Cardiac muscle cell (in vitro differentiated cells and primary cell): ENCODE results near the gene ABRACL. TPM values are rescaled to one million over a fixed set of nuclear protein-coding genes. Genes with fewer than 3 reads are reported as not detected.
A peak's percentile ranks its signal among the peaks of the same experiment; 100 is the strongest.

Experiments used
- DNase-seq, 2 donors: peaks; one replicate each; pipeline versions ENCODE4 v3.0.0 to v3.0.0-alpha.2; 2010 to 2017; ENCODE audit warnings: low read depth in 1 of 2, low spot score in 1 of 2
- H3K27ac ChIP-seq: fragments of 200-600 bp; sonication (generic); 2 replicates; pipeline ENCODE4 v1.5.1; 2016
- H3K27me3 ChIP-seq: fragments of 200-600 bp; sonication (generic); 2 replicates; pipeline ENCODE4 v1.6.0; 2016; ENCODE audit warnings: control low read depth
- H3K36me3 ChIP-seq: fragments of 200-600 bp; sonication (generic); 2 replicates; pipeline ENCODE4 v1.5.1; 2016; ENCODE audit warnings: control low read depth
- H3K4me1 ChIP-seq: fragments of 200-600 bp; sonication (generic); 2 replicates; pipeline ENCODE4 v1.8.1; 2017; ENCODE audit warnings: low read depth, mild to moderate bottlenecking, mixed run types
- H3K4me3 ChIP-seq: fragments of 200-600 bp; sonication (generic); 2 replicates; pipeline ENCODE4 v1.5.1; 2016; ENCODE audit warnings: mild to moderate bottlenecking
- H3K9me3 ChIP-seq: fragments of 200-600 bp; sonication (generic); 2 replicates; pipeline ENCODE4 v1.5.1; 2017; ENCODE audit warnings: low read depth, mild to moderate bottlenecking, control low read depth
- polyA plus RNA-seq: library from polyadenylated mRNA; unstranded; fragments of >200 nt; fragmentation: Nextera tagmentation; extraction: Ambion mirVana; gene quantifications from 2 replicates; pipeline ENCODE4 v1.2.1, GENCODE V29; 2016
- total RNA-seq: library from RNA; depleted of rRNA; stranded (reverse); fragments of >200 nt; gene quantifications from 2 replicates; pipeline ENCODE4 v1.2.3, GENCODE V29; 2016
- TF ChIP-seq, protein P1 (sequence below): IDR thresholded peaks from 2 replicates; pipeline ENCODE4 v1.5.1; 2012; ENCODE audit warnings: low read depth, mild to moderate bottlenecking, low read length

ABRACL gene
- total and polyA plus RNA-seq, 2 experiments from 2014 or later, result 9.8 to 37.8 TPM

DNA sequence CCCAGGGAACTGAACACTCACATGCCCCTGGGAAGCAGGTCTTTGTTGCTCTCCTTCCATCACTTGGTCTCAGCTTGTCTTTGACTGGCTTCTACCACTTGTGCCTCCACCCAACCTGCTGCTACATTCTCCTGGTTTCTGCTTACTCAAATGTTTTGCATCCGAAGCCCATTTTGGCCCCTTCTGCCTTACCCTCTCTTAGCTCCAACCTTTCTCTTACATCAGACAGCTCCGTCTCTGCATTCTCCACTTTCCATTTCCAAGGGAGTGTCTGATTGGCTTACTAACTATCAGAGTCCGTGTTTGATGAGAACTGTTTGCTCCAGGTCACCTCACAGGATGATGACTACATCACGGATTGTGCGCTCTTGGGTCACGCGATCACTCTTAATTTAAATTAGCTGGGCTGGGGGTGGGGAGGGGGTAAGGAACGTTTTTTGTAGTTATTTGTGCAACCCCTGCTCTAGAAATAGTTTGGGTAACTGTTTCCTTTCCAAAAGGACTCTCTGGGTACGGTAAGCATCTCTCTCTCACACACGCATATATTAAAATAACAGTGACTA lies 844 bp upstream of the ABRACL start:
- Histone ChIP-seq H3K27me3 (no peaks in the 10 kb centered on the region), H3K4me1 (peaks cover 9% of the 10 kb centered on the region), H3K36me3 (no peaks in the 10 kb centered on the region), H3K9me3 (no peaks in the 10 kb centered on the region), H3K4me3 (peak overlapping the region; percentile 73), H3K27ac (peak overlapping the region; percentile 81)
- DNase-seq, result peak in 1 of 2 donors; percentile 40
- TF ChIP-seq, protein P1, sequence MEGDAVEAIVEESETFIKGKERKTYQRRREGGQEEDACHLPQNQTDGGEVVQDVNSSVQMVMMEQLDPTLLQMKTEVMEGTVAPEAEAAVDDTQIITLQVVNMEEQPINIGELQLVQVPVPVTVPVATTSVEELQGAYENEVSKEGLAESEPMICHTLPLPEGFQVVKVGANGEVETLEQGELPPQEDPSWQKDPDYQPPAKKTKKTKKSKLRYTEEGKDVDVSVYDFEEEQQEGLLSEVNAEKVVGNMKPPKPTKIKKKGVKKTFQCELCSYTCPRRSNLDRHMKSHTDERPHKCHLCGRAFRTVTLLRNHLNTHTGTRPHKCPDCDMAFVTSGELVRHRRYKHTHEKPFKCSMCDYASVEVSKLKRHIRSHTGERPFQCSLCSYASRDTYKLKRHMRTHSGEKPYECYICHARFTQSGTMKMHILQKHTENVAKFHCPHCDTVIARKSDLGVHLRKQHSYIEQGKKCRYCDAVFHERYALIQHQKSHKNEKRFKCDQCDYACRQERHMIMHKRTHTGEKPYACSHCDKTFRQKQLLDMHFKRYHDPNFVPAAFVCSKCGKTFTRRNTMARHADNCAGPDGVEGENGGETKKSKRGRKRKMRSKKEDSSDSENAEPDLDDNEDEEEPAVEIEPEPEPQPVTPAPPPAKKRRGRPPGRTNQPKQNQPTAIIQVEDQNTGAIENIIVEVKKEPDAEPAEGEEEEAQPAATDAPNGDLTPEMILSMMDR, result no peak

DNA sequence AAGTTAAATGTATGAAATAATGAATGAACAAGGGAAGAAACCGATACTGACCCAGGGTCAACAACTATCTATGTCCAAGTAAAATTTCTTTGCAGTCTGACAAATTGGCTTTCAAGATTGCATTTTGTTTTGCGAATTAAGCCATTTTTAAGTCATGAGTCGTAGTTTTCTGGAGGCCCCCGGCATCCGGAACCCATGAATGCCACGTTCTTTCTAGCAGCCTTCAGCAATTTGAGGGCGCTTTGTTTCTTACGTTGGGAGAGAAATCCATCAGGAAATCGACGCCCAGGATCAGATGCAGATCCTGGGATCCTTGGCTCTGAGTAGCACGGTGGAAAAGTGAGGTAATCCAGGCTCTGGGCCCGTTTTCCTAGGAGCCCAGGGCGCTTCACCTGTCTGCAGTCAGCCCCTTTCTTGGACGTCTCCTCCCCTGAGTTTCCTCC lies 309 bp upstream of the ABRACL start:
- Histone ChIP-seq H3K4me1 (peaks cover 9% of the 10 kb centered on the region), H3K36me3 (no peaks in the 10 kb centered on the region), H3K27me3 (no peaks in the 10 kb centered on the region), H3K27ac (peak overlapping the region; percentile 81), H3K4me3 (peak overlapping the region; percentile 73), H3K9me3 (no peaks in the 10 kb centered on the region)
- TF ChIP-seq, protein P1, result no peak
- no peak for DNase-seq

DNA sequence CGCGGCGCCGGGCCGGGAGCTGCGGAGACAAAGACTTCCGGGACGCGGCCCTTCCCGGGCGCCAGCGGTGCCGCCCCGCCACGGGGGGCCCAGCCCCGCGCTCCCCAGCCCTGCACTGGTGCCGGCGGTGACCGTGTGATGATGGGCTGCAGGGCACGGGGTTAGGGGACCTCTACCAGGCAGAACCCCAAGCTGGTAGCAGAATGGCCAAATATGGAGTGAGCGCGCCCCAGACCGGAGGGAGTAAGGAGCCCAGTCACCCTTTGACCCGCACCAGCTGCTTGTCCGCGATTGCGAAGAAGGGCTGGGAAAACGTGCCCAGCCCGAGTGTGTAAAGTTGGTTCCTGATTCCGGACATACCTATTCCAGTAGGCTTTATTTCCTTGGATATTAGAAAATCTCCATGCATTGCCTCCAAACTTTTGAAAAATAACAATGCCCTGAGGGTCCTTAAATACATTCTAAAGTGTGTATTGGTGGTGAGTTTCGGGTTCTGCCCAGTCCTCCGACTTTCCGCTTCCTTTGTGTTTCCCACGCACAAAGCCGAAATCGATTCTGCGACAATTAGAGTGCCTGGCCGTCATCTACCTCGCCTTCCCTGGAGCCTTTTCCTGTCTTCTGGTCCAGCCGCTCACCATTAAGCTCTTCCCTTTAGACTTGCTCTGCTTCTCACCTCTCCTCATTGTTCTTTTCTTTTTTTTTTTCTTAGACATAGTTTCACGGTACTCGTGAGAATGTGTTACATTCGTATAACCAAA lies 1.1 kb downstream of the ABRACL start:
- H3K27me3 ChIP-seq, result no peaks in the 10 kb centered on the region
- peaks cover 9% of the 10 kb centered on the region for H3K4me1 ChIP-seq
- no peaks in the 10 kb centered on the region for H3K36me3 ChIP-seq
- peak; percentile 69 to 72 for DNase-seq
- peak overlapping the region; percentile 81 for H3K27ac ChIP-seq
- H3K9me3 ChIP-seq, result no peaks in the 10 kb centered on the region
- TF ChIP-seq, protein P1, result no peak
- H3K4me3 ChIP-seq, result peak overlapping the region; percentile 73

DNA sequence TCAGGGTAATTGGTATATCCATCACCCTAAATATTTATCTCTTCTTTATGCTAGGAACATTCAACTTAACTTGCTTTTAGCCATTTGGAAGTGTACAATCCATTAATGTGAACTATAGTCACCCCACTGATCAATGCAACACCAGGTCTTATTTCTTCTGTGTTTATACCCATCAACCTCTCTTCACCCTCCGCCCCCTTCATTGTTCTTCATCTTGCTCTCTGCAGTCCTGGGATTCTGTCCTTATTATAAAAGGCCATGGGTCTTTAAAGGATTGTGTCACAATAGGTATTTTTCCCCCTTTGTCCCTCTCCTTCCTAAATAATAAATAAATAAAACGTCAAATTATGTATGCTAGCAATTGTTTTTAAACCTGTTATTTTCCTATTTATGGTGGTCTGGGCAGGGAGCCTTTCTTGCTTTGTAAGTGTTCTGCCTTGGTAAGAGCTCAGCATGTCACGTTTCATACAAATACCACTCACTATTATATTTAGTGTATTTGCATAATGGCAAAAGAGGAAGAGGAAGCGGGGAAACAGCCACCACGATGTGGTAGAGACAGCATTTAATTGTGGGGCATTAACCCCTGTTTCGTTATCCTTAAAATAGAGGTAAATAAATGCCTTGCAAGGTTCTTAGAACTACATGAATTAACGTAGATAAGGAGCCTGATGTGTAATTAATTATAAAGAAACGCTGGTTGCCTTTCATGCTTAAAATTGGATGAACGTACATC lies 1.9 kb downstream of the ABRACL start:
- H3K4me3 ChIP-seq, result peak overlapping the region; percentile 73
- no peak for DNase-seq
- H3K27me3 ChIP-seq, result no peaks in the 10 kb centered on the region
- H3K9me3 ChIP-seq, result no peaks in the 10 kb centered on the region
- peak overlapping the region; percentile 81 for H3K27ac ChIP-seq
- no peaks in the 10 kb centered on the region for H3K36me3 ChIP-seq
- TF ChIP-seq, protein P1, result no peak
- H3K4me1 ChIP-seq, result peaks cover 9% of the 10 kb centered on the region

DNA sequence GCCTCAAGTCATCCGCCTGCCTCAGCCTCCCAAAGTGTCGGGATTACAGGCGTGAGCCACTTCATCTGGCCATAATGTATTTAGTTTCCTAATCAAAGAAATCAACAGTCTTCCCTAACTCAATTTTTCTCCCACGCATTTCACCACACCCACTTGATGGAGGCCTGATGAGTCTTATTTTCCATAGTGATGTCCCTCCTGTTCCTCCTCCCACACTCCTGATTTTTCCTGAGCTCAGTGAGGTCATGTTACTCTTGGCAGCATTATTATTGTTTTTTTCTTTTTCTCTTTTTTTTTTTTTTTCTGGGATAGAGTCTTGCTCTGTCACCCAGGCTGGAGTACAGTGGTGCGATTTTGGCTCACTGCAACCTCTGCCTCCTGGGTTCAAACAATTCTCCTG lies 8.9 kb downstream of the ABRACL start:
- DNase-seq, result peak in 1 of 2 donors; percentile 88
- no peak overlapping the region for H3K27ac ChIP-seq
- no peaks in the 10 kb centered on the region for H3K9me3 ChIP-seq
- no peak overlapping the region for H3K4me3 ChIP-seq
- H3K27me3 ChIP-seq, result no peaks in the 10 kb centered on the region
- no peaks in the 10 kb centered on the region for H3K36me3 ChIP-seq
- H3K4me1 ChIP-seq, result no peaks in the 10 kb centered on the region
- TF ChIP-seq, protein P1, result no peak
